GM12891 (cell line): ENCODE data around the gene BCL2L14.
A peak's percentile ranks its signal among the peaks of the same experiment; 100 is the strongest.
"Not testable (repeated sequence)": the region's sequence is repeated elsewhere in the genome, so short reads cannot be mapped to it uniquely, and the experiment has no call there.

Source experiments
- DNase-seq: peaks from one replicate; pipeline ENCODE4 v3.0.0; 2011; ENCODE audit warnings: low spot score; ENCODE audit not compliant: insufficient read length
- FAIRE-seq: peaks from 2 replicates; lab custom pipeline; 2011; peaks lifted over from hg19 to GRCh38; lab: Jason Lieb, UNC
- PAX5 ChIP-seq: IDR thresholded peaks from 2 replicates; pipeline ENCODE4 v1.6.1; 2011; ENCODE audit warnings: low read length, moderate library complexity, mild to moderate bottlenecking; ENCODE audit not compliant: insufficient read depth, severe bottlenecking
- POLR2A ChIP-seq: IDR thresholded peaks from 2 replicates; pipeline ENCODE4 v1.6.1; 2011; ENCODE audit warnings: low read depth, low read length, control low read depth
- POLR2AphosphoS5 ChIP-seq: IDR thresholded peaks from 2 replicates; pipeline ENCODE4 v1.6.1; 2011; ENCODE audit warnings: low read depth, low read length, control low read depth
- POU2F2 ChIP-seq: IDR thresholded peaks from 2 replicates; pipeline ENCODE4 v1.6.1; 2011; ENCODE audit warnings: low read depth, mild to moderate bottlenecking, control low read depth, low read length, moderate library complexity
- SPI1 ChIP-seq: IDR thresholded peaks from 2 replicates; pipeline ENCODE4 v1.6.1; 2011; ENCODE audit warnings: low read depth, low read length, control low read depth
- TAF1 ChIP-seq: IDR thresholded peaks from 2 replicates; pipeline ENCODE4 v1.6.1; 2011; ENCODE audit warnings: low read depth, low read length, control low read depth

BCL2L14 gene

GRCh38 chr12:12123036-12123604, 52.4 kb downstream of the BCL2L14 start:
- FAIRE-seq = no peak
- TF ChIP-seq PAX5 (no peak), TAF1 (no peak), POLR2AphosphoS5 (no peak), POU2F2 (no peak), POLR2A (no peak), SPI1 (no peak)
- DNase-seq = no peak

DNA sequence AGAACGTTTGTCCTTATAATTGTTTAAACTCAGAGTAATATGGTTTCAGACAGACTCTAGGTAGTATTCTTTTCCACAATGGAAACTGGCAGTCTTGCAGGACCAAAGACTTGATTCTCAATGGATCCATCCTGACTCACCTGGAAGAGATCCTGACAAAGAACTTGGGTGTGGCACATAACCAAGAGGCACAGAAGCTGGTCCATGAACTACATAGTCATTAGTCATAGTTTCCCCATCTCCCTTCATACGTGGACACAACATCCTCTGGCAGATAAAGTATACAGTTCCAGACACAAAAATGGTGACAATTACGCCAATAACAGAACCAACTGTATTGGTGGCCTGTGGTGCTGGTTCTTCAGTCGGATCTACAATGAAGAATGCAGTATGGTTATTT, 55.8 kb downstream of the BCL2L14 start:
- FAIRE-seq = no peak
- TF ChIP-seq POLR2AphosphoS5 = no peak
- TF ChIP-seq POLR2A = no peak
- TF ChIP-seq TAF1 = no peak
- no peak for TF ChIP-seq POU2F2
- TF ChIP-seq PAX5 = no peak
- TF ChIP-seq SPI1 = no peak
- no peak for DNase-seq

GRCh38 chr12:12127304-12127703, 56.6 kb downstream of the BCL2L14 start:
- DNase-seq (no peak), FAIRE-seq (no peak)
- no peak for TF ChIP-seq POLR2AphosphoS5
- no peak for TF ChIP-seq POU2F2
- TF ChIP-seq PAX5 = no peak
- no peak for TF ChIP-seq TAF1
- TF ChIP-seq SPI1 = no peak
- TF ChIP-seq POLR2A = no peak

GRCh38 chr12:12128670-12129069, 57.9 kb downstream of the BCL2L14 start:
- DNase-seq (no peak), FAIRE-seq (no peak)

GRCh38 chr12:12133259-12133658, 62.5 kb downstream of the BCL2L14 start:
- DNase-seq = no peak
- no peak for FAIRE-seq
- TF ChIP-seq PAX5 (no peak), TAF1 (no peak)

More at GRCh38 chr12:12128670-12129069, 57.9 kb downstream of the BCL2L14 start:
- peak; percentile 45; the same call in 1 of the 2 replicates for TF ChIP-seq SPI1
- TF ChIP-seq PAX5 = no peak

DNA sequence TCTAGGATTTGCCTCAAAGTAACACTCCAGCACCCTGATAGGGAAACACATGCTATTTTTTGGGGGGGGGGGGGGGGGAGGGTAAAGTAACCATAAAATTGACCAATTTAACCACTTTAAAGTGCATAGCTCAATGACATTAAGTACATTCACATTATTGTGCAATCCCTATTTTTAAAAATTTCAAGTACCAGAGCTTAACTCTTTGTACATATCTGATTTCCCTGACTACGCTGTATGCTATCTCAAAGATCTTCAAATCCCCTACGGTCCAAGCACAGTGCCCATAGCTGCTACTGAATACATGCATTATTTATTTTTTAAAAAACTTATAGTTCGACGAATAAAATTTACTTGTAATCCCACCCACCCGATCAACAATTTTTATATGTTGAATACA, 63.0 kb downstream of the BCL2L14 start:
- TF ChIP-seq POLR2A = no peak
- TF ChIP-seq TAF1 = no peak
- TF ChIP-seq PAX5 = no peak
- no peak for TF ChIP-seq POU2F2
- no peak for TF ChIP-seq SPI1
- no peak for TF ChIP-seq POLR2AphosphoS5
- FAIRE-seq (no peak), DNase-seq (no peak)

DNA sequence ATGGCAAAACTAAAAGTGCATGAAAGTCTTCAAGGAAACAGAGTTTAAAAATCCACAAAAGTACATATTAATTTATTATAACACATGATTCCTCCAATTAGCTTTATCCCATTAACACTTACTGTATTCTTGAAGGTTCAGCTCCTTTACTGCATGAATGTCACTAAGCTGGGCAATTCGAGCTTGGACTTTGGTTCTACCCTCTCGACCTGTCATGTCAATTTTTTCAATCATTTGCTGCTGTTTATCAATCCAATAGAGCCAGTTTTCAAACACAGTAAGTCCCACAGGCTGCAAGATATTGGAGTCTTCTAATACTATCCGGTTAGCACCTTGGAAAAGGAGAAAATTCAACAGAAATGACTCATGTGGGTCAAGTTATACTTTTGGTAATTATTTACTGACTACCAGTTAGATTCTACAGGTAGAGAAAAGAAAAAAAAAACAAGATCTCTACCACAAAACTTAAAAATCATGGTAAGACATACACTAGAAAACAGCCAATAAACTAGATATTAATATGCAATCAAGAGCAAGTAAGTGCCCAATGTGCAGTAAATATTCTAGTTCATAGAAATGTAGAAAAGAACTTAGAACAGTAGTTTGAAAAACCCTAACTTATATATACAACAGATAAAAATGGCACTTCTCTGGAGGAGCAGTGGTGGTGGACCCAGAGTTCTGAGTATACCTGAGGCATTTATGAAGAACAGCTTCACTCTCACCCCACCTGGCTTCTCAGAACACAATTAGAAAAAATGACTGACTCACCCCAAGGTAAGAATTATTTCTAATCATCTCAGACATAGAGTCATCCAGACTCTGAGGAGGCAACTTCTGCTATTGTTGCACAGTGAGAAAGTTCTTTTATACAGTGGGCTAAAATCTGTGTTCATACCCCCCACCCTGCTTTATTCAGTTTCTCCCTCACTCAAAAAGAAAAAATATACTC, 67.7 kb downstream of the BCL2L14 start:
- no peak for TF ChIP-seq POU2F2
- no peak for TF ChIP-seq PAX5
- no peak for TF ChIP-seq POLR2A
- TF ChIP-seq POLR2AphosphoS5 = no peak
- TF ChIP-seq SPI1 = no peak
- TF ChIP-seq TAF1 = no peak
- DNase-seq (no peak), FAIRE-seq (peak; percentile 9)

DNA sequence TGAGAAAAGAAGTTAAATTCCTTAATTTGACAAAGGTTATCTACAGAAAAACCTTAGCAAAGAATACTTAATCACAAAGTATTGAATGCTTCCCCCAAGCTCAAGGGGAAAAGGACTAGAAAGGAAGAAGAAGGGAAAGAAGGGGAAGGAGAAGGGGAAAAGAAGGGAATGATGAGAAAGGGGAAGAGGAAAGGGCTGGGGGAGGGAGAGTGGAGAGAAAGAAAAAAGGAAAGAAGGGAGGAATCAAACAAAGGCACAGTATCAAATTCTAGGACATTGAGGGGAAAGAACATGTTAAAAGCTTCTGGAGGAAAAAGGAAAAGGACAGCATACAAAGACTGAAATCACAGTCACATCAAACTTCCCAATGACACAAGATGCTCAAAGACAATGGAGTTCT, 70.3 kb downstream of the BCL2L14 start:
- TF ChIP-seq POLR2A (no peak), SPI1 (no peak), POLR2AphosphoS5 (no peak), POU2F2 (no peak)
- FAIRE-seq = no peak
- DNase-seq = no peak

DNA sequence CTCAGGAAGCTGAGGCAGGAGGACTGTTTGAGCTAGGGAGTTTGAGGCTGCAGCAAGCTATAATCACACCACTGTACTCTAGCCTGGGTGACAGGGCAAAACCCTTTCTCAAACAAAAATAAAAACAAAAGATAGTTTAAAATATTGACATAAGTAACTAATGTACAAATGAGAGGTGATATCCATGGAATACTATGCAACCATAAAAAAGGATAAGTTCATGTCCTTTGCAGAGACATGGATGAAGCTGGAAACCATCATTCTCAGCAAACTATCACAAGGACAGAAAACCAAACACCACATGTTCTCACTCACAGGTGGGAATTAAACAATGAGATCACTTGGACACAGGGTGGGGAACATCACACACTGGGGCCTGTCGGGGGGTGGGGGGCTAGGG, 73.8 kb downstream of the BCL2L14 start:
- not testable (repeated sequence) for FAIRE-seq, DNase-seq

- TF ChIP-seq PAX5 = no peak
- TF ChIP-seq SPI1 = no peak
- TF ChIP-seq TAF1 = no peak
- no peak for TF ChIP-seq POU2F2
- no peak for TF ChIP-seq POLR2AphosphoS5
- TF ChIP-seq POLR2A = no peak
- FAIRE-seq (no peak), DNase-seq (no peak)
Observed at GRCh38 chr12:12147111-12147510, 76.4 kb downstream of the BCL2L14 start.
